Ovary (tissue), 3 donors: ENCODE results near the gene TMEM115.

Source experiments
- EP300 ChIP-seq: sonication (generic); formaldehyde crosslinking; IDR thresholded peaks from one replicate; pipeline ENCODE4 v1.6.1; 2017; ENCODE audit warnings: antibody characterized with exemption
- POLR2A ChIP-seq: fragments of 450-650 bp; IDR thresholded peaks from one replicate; pipeline ENCODE4 v1.6.1; 2017; ENCODE audit warnings: antibody characterized with exemption, mild to moderate bottlenecking, moderate library complexity
- TF ChIP-seq, protein P1 (sequence below), 3 donors: fragments of 450-650 bp in 2 of 3; fragments of 200-600 bp in 1 of 3; IDR thresholded peaks; one replicate each; pipeline versions ENCODE4 v1.5.1 to v1.8.0; 2016 to 2022; ENCODE audit warnings: antibody characterized with exemption in 3 of 3, mild to moderate bottlenecking in 1 of 3
- donor health status: DM: no; HTN: no; CAD: no.

DNA sequence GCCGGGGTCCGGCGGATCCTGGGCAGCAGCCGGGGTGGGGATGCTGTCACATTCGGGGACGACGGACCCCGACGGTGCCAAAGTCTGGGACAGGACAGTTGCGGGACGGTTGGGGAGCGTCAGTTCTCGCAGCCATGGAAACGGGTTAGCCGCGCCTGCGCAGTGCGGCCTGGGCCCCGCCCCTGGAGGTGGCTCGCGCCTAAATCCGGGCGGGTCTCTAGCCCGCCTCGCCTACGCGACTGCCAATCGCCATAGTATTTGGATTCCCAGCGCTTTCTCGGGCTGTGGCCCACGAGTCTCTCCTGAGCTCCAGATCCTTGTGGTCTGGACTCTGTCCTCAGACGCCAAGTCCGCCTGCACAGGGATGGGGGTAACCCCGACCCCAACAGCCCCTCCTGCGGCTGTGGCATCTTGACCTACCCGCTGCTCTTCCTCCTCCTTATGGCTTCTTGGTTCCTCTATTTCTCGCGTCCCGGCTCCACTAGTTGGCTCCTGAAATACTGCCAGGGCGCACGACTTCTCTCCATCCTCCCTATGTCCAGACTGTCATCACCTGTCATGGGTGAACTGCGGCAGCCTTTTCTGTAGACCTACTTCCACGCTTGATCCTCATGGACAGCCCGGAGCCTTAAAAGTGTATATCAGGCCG lies 13.6 kb downstream of the TMEM115 start, which contains the start of gene ZMYND10:
- TF ChIP-seq, protein P1, sequence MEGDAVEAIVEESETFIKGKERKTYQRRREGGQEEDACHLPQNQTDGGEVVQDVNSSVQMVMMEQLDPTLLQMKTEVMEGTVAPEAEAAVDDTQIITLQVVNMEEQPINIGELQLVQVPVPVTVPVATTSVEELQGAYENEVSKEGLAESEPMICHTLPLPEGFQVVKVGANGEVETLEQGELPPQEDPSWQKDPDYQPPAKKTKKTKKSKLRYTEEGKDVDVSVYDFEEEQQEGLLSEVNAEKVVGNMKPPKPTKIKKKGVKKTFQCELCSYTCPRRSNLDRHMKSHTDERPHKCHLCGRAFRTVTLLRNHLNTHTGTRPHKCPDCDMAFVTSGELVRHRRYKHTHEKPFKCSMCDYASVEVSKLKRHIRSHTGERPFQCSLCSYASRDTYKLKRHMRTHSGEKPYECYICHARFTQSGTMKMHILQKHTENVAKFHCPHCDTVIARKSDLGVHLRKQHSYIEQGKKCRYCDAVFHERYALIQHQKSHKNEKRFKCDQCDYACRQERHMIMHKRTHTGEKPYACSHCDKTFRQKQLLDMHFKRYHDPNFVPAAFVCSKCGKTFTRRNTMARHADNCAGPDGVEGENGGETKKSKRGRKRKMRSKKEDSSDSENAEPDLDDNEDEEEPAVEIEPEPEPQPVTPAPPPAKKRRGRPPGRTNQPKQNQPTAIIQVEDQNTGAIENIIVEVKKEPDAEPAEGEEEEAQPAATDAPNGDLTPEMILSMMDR (IDR thresholded peaks at IDR 0.05) = no peak
- TF ChIP-seq POLR2A (no peak), EP300 (no peak)
